Measurements from ENCODE around the gene KANSL1L. TPM values are rescaled to one million over a fixed set of nuclear protein-coding genes. Genes with fewer than 3 reads are reported as not detected.

The KANSL1L gene
- total RNA-seq, 1 experiment from 2014 or later = 6.7 TPM

- no peak for TF ChIP-seq ZBTB33 (IDR thresholded peaks at IDR 0.05; ENCODE audit: extremely low read depth, insufficient replicate concordance, low read length)
- no peak for TF ChIP-seq RAD21 (IDR thresholded peaks at IDR 0.05; ENCODE audit: low read depth)
- no peak for TF ChIP-seq JUND (IDR thresholded peaks at IDR 0.05)
- no peak for TF ChIP-seq ELF1 (IDR thresholded peaks at IDR 0.05; ENCODE audit: borderline replicate concordance, low read depth)
- TF ChIP-seq SRF (IDR thresholded peaks at IDR 0.05; ENCODE audit: low read depth) = no peak
- TF ChIP-seq ZFX (IDR thresholded peaks at IDR 0.05) = no peak
- no peak for TF ChIP-seq POLR2A (IDR thresholded peaks at IDR 0.05; ENCODE audit: borderline replicate concordance, extremely low read depth, insufficient read depth, insufficient read length)
- no peak for TF ChIP-seq YY1 (IDR thresholded peaks at IDR 0.05; ENCODE audit: extremely low read depth, insufficient replicate concordance, low read depth, low read length)
- TF ChIP-seq EZH2 (IDR thresholded peaks at IDR 0.05) = no peak
- no peak for TF ChIP-seq CTCF (IDR thresholded peaks at IDR 0.05 in 2 of 3, conservative IDR thresholded peaks at IDR 0.05 in 1 of 3; ENCODE audit: borderline replicate concordance in 1 of 3, insufficient read depth in 1 of 3, low read depth in 2 of 3, low read length in 2 of 3)
- no peak for TF ChIP-seq EZH2phosphoT487 (IDR thresholded peaks at IDR 0.05; ENCODE audit: borderline replicate concordance)
- no peak for TF ChIP-seq FOSL1 (IDR thresholded peaks at IDR 0.05; ENCODE audit: low read depth)
- no peak for TF ChIP-seq POLR2AphosphoS5 (IDR thresholded peaks at IDR 0.05; ENCODE audit: low read depth, low read length)
- no peak for TF ChIP-seq MAX (IDR thresholded peaks at IDR 0.05)
- TF ChIP-seq ZNF274 (IDR thresholded peaks at IDR 0.05; ENCODE audit: low read depth, low read length) = no peak
- TF ChIP-seq TCF7L2 (IDR thresholded peaks at IDR 0.05; ENCODE audit: borderline replicate concordance, extremely low read depth, insufficient read depth, insufficient read length) = no peak
- TF ChIP-seq REST (IDR thresholded peaks at IDR 0.05; ENCODE audit: low read depth) = no peak
- no peak for TF ChIP-seq SP1 (IDR thresholded peaks at IDR 0.05; ENCODE audit: low read depth)
- intact Hi-C loops (cut with micrococcal nuclease) = no loop called here
- POLR2A ChIA-PET = no interaction called here
Observed at GRCh38 chr2:210020138-210020537, 151.1 kb downstream of the KANSL1L start.

More at GRCh38 chr2:210020138-210020537, 151.1 kb downstream of the KANSL1L start:
- H3K79me2 ChIP-seq (ENCODE audit: insufficient read depth, low read length) = peaks cover 39% of the 10 kb centered on the region
- DNase-seq (ENCODE audit: low read depth, low spot score) (no peak), ATAC-seq (no peak)
- no peaks in the 10 kb centered on the region for H3K4me1 ChIP-seq (ENCODE audit: control insufficient read depth in 1 of 2, insufficient read depth in 2 of 2, low read length in 2 of 2)
- peaks cover 59 to 72% of the 10 kb centered on the region in 2 experiments for H3K36me3 ChIP-seq (ENCODE audit: control insufficient read depth in 1 of 2, insufficient read depth in 2 of 2, low read length in 2 of 2)
- no peak overlapping the region for H3K4me2 ChIP-seq (ENCODE audit: low read length)
- no peaks in the 10 kb centered on the region for H3K9me3 ChIP-seq (ENCODE audit: control insufficient read depth in 1 of 2, insufficient read depth in 1 of 2, low read depth in 1 of 2, low read length in 2 of 2)
- H3K4me3 ChIP-seq (replicated peaks in 1 of 2; ENCODE audit: low read depth in 1 of 2, low read length in 2 of 2) = no peak overlapping the region
- no peak overlapping the region for H3K27ac ChIP-seq (ENCODE audit: low read depth, low read length)
- ChIA-PET RAD21 (ENCODE audit: low non-redundant PET in 1 of 2, low total read pairs in 2 of 2, uncharacterized antibody in 2 of 2, unreplicated experiment in 2 of 2) (no interaction called here), CTCF (no interaction called here)
- H3K9ac ChIP-seq (ENCODE audit: low read length) = no peak overlapping the region
- H3K9me2 ChIP-seq (ENCODE audit: insufficient read depth) = no peaks in the 10 kb centered on the region
- no peak overlapping the region for H2AFZ ChIP-seq (ENCODE audit: low read depth, low read length, poor library complexity, severe bottlenecking)
- no TSS peak for BruUV-seq (replicated peaks)
- no peaks in the 10 kb centered on the region for H3K27me3 ChIP-seq (ENCODE audit: insufficient read depth, low read length)
- peaks cover 11% of the 10 kb centered on the region; the same call in 1 of the 2 replicates for H4K20me1 ChIP-seq (ENCODE audit: insufficient read depth)

All from HCT116 (cell line).